ENCODE data around the gene RNF149. TPM values are rescaled to one million over a fixed set of nuclear protein-coding genes. Genes with fewer than 3 reads are reported as not detected.

Gene RNF149
- total and polyA plus RNA-seq, 2 experiments from 2014 or later, result 38.8 to 47.6 TPM

DNA sequence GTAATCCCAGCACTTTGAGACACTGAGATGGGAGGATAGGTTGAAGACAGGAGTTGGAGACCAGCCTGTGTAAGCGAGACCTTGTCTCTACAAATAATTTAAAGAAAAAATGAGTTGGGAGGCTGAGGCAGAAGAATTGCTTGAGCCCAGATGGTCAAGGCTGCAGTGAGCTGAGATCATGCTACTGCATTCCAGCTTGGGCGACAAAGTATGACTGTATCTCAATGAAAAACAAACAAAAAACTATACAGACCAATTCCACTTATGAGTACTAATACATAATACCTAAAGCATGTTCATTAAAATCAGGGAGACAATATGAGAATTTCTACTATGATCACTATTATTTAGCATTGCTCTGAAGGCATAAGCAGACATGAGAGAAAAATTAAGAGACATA, 12.6 kb downstream of the RNF149 start:
- peaks cover 69% of the 10 kb centered on the region for H3K79me2 ChIP-seq (replicated peaks; ENCODE audit: insufficient read depth)
- no peak overlapping the region for H3K4me3 Mint-ChIP-seq
- no peaks in the 10 kb centered on the region for H3K9me2 ChIP-seq (ENCODE audit: insufficient read depth)
- 0 out of 2 replicates have a peak, but pooled peaks cover 2% of the 10 kb centered on the region for H3K4me1 ChIP-seq (ENCODE audit: insufficient read depth)
- H3K4me1 Mint-ChIP-seq, result peaks cover 7% of the 10 kb centered on the region
- DNase-seq (ENCODE audit: low spot score), result no peak
- no peaks in the 10 kb centered on the region; the same call in 1 of the 2 replicates for H3K36me3 ChIP-seq (ENCODE audit: insufficient read depth)
- no peak overlapping the region for H3K4me3 ChIP-seq
- no peak overlapping the region for H3K27ac ChIP-seq (ENCODE audit: low read depth)
- no peak for TF ChIP-seq ZNF331 (CRISPR knock-in tag; IDR thresholded peaks at IDR 0.05; ENCODE audit: low read depth)
- TF ChIP-seq, protein P1, sequence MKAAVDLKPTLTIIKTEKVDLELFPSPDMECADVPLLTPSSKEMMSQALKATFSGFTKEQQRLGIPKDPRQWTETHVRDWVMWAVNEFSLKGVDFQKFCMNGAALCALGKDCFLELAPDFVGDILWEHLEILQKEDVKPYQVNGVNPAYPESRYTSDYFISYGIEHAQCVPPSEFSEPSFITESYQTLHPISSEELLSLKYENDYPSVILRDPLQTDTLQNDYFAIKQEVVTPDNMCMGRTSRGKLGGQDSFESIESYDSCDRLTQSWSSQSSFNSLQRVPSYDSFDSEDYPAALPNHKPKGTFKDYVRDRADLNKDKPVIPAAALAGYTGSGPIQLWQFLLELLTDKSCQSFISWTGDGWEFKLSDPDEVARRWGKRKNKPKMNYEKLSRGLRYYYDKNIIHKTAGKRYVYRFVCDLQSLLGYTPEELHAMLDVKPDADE (IDR thresholded peaks at IDR 0.05), result no peak
- TF ChIP-seq EZH2 (IDR thresholded peaks at IDR 0.05; ENCODE audit: low read depth, unreplicated experiment), result no peak
- TF ChIP-seq STAT1 (IDR thresholded peaks at IDR 0.05; ENCODE audit: unreplicated experiment), result no peak
- TF ChIP-seq, protein P2, sequence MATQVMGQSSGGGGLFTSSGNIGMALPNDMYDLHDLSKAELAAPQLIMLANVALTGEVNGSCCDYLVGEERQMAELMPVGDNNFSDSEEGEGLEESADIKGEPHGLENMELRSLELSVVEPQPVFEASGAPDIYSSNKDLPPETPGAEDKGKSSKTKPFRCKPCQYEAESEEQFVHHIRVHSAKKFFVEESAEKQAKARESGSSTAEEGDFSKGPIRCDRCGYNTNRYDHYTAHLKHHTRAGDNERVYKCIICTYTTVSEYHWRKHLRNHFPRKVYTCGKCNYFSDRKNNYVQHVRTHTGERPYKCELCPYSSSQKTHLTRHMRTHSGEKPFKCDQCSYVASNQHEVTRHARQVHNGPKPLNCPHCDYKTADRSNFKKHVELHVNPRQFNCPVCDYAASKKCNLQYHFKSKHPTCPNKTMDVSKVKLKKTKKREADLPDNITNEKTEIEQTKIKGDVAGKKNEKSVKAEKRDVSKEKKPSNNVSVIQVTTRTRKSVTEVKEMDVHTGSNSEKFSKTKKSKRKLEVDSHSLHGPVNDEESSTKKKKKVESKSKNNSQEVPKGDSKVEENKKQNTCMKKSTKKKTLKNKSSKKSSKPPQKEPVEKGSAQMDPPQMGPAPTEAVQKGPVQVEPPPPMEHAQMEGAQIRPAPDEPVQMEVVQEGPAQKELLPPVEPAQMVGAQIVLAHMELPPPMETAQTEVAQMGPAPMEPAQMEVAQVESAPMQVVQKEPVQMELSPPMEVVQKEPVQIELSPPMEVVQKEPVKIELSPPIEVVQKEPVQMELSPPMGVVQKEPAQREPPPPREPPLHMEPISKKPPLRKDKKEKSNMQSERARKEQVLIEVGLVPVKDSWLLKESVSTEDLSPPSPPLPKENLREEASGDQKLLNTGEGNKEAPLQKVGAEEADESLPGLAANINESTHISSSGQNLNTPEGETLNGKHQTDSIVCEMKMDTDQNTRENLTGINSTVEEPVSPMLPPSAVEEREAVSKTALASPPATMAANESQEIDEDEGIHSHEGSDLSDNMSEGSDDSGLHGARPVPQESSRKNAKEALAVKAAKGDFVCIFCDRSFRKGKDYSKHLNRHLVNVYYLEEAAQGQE (IDR thresholded peaks at IDR 0.05; ENCODE audit: unreplicated experiment), result no peak
- no peak for TF ChIP-seq ZNF114 (CRISPR knock-in tag; IDR thresholded peaks at IDR 0.05)
- no peak for TF ChIP-seq EZH2phosphoT487 (IDR thresholded peaks at IDR 0.05; ENCODE audit: unreplicated experiment)
- no peak for TF ChIP-seq POLR2AphosphoS5 (IDR thresholded peaks at IDR 0.05; ENCODE audit: low read depth)
- TF ChIP-seq, protein P3, sequence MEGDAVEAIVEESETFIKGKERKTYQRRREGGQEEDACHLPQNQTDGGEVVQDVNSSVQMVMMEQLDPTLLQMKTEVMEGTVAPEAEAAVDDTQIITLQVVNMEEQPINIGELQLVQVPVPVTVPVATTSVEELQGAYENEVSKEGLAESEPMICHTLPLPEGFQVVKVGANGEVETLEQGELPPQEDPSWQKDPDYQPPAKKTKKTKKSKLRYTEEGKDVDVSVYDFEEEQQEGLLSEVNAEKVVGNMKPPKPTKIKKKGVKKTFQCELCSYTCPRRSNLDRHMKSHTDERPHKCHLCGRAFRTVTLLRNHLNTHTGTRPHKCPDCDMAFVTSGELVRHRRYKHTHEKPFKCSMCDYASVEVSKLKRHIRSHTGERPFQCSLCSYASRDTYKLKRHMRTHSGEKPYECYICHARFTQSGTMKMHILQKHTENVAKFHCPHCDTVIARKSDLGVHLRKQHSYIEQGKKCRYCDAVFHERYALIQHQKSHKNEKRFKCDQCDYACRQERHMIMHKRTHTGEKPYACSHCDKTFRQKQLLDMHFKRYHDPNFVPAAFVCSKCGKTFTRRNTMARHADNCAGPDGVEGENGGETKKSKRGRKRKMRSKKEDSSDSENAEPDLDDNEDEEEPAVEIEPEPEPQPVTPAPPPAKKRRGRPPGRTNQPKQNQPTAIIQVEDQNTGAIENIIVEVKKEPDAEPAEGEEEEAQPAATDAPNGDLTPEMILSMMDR (conservative IDR thresholded peaks at IDR 0.05; ENCODE audit: low read depth in 2 of 2), result no peak
- TF ChIP-seq, protein P4, sequence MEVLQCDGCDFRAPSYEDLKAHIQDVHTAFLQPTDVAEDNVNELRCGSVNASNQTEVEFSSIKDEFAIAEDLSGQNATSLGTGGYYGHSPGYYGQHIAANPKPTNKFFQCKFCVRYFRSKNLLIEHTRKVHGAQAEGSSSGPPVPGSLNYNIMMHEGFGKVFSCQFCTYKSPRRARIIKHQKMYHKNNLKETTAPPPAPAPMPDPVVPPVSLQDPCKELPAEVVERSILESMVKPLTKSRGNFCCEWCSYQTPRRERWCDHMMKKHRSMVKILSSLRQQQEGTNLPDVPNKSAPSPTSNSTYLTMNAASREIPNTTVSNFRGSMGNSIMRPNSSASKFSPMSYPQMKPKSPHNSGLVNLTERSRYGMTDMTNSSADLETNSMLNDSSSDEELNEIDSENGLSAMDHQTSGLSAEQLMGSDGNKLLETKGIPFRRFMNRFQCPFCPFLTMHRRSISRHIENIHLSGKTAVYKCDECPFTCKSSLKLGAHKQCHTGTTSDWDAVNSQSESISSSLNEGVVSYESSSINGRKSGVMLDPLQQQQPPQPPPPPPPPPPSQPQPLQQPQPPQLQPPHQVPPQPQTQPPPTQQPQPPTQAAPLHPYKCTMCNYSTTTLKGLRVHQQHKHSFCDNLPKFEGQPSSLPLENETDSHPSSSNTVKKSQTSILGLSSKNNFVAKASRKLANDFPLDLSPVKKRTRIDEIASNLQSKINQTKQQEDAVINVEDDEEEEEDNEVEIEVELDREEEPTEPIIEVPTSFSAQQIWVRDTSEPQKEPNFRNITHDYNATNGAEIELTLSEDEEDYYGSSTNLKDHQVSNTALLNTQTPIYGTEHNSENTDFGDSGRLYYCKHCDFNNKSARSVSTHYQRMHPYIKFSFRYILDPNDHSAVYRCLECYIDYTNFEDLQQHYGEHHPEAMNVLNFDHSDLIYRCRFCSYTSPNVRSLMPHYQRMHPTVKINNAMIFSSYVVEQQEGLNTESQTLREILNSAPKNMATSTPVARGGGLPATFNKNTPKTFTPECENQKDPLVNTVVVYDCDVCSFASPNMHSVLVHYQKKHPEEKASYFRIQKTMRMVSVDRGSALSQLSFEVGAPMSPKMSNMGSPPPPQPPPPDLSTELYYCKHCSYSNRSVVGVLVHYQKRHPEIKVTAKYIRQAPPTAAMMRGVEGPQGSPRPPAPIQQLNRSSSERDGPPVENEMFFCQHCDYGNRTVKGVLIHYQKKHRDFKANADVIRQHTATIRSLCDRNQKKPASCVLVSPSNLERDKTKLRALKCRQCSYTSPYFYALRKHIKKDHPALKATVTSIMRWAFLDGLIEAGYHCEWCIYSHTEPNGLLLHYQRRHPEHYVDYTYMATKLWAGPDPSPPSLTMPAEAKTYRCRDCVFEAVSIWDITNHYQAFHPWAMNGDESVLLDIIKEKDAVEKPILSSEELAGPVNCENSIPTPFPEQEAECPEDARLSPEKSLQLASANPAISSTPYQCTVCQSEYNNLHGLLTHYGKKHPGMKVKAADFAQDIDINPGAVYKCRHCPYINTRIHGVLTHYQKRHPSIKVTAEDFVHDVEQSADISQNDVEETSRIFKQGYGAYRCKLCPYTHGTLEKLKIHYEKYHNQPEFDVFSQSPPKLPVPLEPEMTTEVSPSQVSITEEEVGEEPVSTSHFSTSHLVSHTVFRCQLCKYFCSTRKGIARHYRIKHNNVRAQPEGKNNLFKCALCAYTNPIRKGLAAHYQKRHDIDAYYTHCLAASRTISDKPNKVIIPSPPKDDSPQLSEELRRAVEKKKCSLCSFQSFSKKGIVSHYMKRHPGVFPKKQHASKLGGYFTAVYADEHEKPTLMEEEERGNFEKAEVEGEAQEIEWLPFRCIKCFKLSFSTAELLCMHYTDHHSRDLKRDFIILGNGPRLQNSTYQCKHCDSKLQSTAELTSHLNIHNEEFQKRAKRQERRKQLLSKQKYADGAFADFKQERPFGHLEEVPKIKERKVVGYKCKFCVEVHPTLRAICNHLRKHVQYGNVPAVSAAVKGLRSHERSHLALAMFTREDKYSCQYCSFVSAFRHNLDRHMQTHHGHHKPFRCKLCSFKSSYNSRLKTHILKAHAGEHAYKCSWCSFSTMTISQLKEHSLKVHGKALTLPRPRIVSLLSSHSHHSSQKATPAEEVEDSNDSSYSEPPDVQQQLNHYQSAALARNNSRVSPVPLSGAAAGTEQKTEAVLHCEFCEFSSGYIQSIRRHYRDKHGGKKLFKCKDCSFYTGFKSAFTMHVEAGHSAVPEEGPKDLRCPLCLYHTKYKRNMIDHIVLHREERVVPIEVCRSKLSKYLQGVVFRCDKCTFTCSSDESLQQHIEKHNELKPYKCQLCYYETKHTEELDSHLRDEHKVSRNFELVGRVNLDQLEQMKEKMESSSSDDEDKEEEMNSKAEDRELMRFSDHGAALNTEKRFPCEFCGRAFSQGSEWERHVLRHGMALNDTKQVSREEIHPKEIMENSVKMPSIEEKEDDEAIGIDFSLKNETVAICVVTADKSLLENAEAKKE (CRISPR knock-in tag; IDR thresholded peaks at IDR 0.05), result no peak
- TF ChIP-seq NANOG (IDR thresholded peaks at IDR 0.05; ENCODE audit: borderline replicate concordance), result no peak
- no peak for TF ChIP-seq JUNB (IDR thresholded peaks at IDR 0.05; ENCODE audit: unreplicated experiment)
- no peak for TF ChIP-seq CREB1 (CRISPR knock-in tag; IDR thresholded peaks at IDR 0.05; ENCODE audit: low read depth)
- H4K20me1 ChIP-seq (replicated peaks; ENCODE audit: insufficient read depth), result peaks cover 26% of the 10 kb centered on the region; the same call in 1 of the 2 replicates
- H3K36me3 Mint-ChIP-seq (ENCODE audit: low read depth), result peaks cover 2% of the 10 kb centered on the region; the same call in 2 of the 3 replicates
- no peaks in the 10 kb centered on the region for H3K9me3 Mint-ChIP-seq
- H3K4me2 ChIP-seq, result no peak overlapping the region
- H2AFZ ChIP-seq, result no peak overlapping the region
- H3K27me3 Mint-ChIP-seq (ENCODE audit: insufficient read depth, low read depth, poor library complexity), result no peaks in the 10 kb centered on the region
- H3F3A ChIP-seq (replicated peaks; ENCODE audit: low read depth), result no peaks in the 10 kb centered on the region
- H3K27ac Mint-ChIP-seq, result no peak overlapping the region
- H3K27me3 ChIP-seq (ENCODE audit: insufficient read depth), result no peaks in the 10 kb centered on the region
- no peak for ATAC-seq
